IPS DF 19.7 (cell line): ENCODE data around the gene TTC23.
"Not testable (repeated sequence)": the region's sequence is repeated elsewhere in the genome, so short reads cannot be mapped to it uniquely, and the experiment has no call there.

ENCODE experiments used
- DNase-seq: peaks from one replicate; pipeline ENCODE4 v3.0.0-alpha.2; 2013; ENCODE audit warnings: low read depth, low spot score

The TTC23 gene

GRCh38 chr15:99250494-99250856 lies 1.1 kb upstream of the TTC23 start:
- no peak for DNase-seq

- DNase-seq, result no peak
Measured at GRCh38 chr15:99250001-99250400, 620 bp upstream of the TTC23 start.

- no peak for DNase-seq
Measured at GRCh38 chr15:99248000-99248715, 1.2 kb downstream of the TTC23 start.

GRCh38 chr15:99247062-99247461 lies 2.3 kb downstream of the TTC23 start:
- no peak for DNase-seq

- DNase-seq, result no peak
Measured at GRCh38 chr15:99244306-99244705, 5.1 kb downstream of the TTC23 start.

- DNase-seq, result no peak
Measured at GRCh38 chr15:99241752-99242151, 7.6 kb downstream of the TTC23 start.

GRCh38 chr15:99239545-99240198 lies 9.7 kb downstream of the TTC23 start:
- DNase-seq, result no peak

- DNase-seq, result no peak
Measured at GRCh38 chr15:99238849-99239248, 10.5 kb downstream of the TTC23 start.

- DNase-seq, result not testable (repeated sequence)
Measured at GRCh38 chr15:99234160-99234559, 15.2 kb downstream of the TTC23 start.

GRCh38 chr15:99232740-99233139 lies 16.6 kb downstream of the TTC23 start:
- no peak for DNase-seq

GRCh38 chr15:99230867-99231266 lies 18.5 kb downstream of the TTC23 start:
- DNase-seq, result no peak

- DNase-seq, result no peak
Measured at GRCh38 chr15:99228120-99228770, 21.1 kb downstream of the TTC23 start.

GRCh38 chr15:99226802-99227201 lies 22.6 kb downstream of the TTC23 start:
- DNase-seq, result no peak

GRCh38 chr15:99224372-99225214 lies 24.8 kb downstream of the TTC23 start:
- DNase-seq, result no peak

- DNase-seq, result no peak
Measured at GRCh38 chr15:99213187-99213811, 36.1 kb downstream of the TTC23 start.

GRCh38 chr15:99212406-99212805 lies 37.0 kb downstream of the TTC23 start:
- DNase-seq, result no peak

- DNase-seq, result no peak
Measured at GRCh38 chr15:99211926-99212325, 37.5 kb downstream of the TTC23 start.

GRCh38 chr15:99210334-99210733 lies 39.0 kb downstream of the TTC23 start:
- DNase-seq, result no peak

GRCh38 chr15:99209326-99209725 lies 40.1 kb downstream of the TTC23 start:
- DNase-seq, result no peak

GRCh38 chr15:99207672-99208071 lies 41.7 kb downstream of the TTC23 start:
- no peak for DNase-seq

- no peak for DNase-seq
Measured at GRCh38 chr15:99202176-99202552, 47.2 kb downstream of the TTC23 start.
